A204.1 (cell line): ENCODE results near the gene GNAI3.

Source experiments
- FAIRE-seq: peaks from 2 replicates; lab custom pipeline; 2012; peaks lifted over from hg19 to GRCh38; lab: Jason Lieb, UNC

Gene GNAI3

DNA sequence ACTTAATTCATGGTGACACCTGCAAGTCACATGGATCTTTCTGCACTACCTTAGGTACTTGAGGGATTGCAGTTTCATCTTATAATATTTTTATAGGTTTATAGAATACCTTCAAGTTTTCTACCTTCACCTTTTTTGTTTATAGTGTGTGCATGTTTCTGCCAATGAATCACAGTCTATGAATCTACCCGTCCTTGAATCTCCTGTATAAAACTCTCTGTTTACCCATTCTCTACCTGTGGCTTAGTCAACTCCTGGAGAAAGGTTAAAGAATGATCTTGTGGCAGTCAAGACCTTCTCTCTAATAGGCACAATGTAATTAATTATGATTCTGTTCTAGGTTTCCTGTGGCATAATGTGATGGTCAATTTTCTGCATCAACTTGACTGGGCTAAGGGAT, 116.3 kb downstream of the GNAI3 start:
- FAIRE-seq: no peak

DNA sequence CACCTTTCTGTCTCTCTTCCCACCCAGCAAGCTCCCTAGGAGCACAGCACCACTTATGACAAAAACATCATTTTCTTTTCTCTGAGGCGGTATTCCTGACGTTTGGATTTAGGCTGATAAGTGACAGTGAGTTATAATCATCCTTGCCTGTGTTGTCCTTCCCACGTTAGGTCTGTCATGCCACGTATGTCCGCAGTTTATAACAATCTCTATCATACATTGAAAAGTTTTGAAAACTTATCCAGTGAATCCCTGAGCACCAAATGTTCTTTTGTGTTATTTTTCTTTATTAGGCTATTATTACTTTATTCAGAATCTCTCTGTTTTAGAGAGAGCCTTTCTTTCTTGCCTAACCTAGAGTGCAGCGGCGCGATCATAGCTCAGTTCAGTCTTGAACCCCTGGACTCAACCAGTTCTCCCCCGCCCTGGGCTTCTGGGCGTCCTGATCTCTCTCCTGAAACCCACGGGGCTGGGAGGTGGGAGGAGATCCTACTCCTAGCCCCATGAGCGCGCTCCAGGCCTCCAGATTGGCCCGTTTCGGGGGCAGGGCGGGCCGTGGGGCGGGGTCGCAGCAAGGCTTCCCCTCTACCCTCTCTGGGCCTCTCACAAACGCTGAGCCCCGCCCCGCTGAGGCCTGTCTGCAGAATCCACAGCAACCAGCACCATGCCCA, 119.2 kb downstream of the GNAI3 start, which contains the start of gene GSTM2:
GSTM2 (plus strand) TSS at position 606 of the 671 bp plus-strand sequence; CDS start at position 665, 59 bp downstream.
- FAIRE-seq: no peak
